HG03060 (cell line): Measurements from ENCODE around the gene COL8A2.

Experiments used
- ATAC-seq: cut with Tn5 transposase; IDR thresholded peaks from one replicate; pipeline ENCODE4 v1.9.1; 2021; ENCODE audit warnings: low read depth, moderate number of reproducible peaks; ENCODE audit not compliant: unreplicated experiment

Gene COL8A2

DNA sequence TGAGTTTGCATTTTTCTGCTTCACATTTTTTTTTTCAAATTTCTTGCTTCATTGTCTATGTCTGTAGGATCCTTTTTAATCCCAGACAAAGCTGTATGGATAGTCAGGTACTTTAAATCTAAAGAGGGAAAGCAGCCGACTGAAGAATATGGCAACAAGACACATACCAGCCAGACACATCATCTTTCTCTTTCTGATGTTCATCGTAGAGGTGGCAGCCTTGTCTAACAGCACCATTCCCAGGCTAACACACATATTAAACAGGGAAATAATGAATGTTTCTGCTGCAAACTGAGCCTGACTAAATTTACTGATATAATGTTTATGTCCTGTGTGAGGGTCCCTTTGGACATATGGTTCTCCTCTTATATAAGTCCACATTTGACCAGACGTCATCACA lies 44.8 kb downstream of the COL8A2 start:
- ATAC-seq: no peak

DNA sequence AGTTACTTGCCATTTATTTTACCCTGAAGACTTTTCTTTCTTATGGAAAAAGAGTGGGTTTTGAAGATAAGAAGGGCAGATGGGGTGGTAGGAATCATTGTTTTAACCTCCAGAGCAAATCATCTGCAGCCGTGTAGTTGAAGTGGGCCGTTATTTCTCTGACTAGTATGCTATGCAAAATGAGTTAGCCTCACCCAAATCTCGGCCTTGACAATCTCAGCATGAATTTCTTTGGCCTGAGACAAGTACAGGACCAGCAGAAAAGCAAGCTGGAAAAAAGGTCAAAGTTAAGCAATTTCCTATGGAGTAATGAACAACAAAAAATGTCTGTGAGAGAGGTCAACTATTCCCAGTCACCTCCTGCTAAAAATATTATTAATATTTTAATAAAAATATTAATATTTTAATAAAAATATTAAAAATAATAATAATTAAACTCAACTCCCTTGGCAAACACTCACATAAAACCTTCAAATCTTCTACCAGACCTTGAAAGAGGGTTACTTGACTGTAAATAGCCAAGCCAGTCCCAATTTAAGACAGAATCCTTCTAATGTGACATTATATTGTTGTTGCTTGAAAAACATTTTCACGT lies 47.9 kb downstream of the COL8A2 start:
- ATAC-seq: no peak

DNA sequence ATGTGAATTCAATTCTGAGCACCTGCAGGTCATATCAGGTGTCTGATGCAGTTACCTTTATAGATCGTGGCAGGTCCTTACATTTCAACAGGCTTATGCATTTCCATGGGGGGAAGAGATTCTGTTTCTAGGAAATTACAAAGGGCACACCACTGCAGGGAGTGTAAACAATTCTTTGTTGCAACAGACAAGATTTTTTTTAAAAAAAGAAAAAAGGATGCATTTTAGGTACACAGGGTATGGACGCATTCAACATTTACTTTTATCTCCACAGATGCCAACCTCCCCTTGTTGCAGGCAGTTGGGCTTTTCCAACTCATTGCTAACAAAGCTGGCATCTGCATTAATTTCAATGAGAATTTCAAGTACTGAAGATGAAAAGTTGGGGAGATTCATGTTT lies 54.7 kb downstream of the COL8A2 start:
- no peak for ATAC-seq

DNA sequence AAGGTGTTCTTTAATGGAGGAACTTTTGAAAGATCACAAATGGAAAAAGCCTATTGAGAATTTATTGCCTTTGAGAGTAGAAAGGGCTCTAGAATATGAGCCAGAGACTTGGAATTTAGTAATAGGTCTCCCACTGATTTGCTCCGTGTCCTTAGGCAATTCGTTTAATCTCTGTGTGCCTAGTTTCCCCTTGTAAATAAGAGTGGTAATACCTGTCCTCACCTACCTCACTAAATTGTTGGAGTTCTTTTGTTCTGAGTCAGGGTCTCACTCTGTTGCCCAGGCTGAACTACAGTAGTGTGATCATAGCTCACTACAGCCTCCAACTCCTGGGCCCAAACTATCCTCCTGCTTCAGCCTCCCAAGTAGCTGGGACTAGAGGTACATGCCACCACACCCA lies 56.2 kb downstream of the COL8A2 start:
- ATAC-seq: no peak

DNA sequence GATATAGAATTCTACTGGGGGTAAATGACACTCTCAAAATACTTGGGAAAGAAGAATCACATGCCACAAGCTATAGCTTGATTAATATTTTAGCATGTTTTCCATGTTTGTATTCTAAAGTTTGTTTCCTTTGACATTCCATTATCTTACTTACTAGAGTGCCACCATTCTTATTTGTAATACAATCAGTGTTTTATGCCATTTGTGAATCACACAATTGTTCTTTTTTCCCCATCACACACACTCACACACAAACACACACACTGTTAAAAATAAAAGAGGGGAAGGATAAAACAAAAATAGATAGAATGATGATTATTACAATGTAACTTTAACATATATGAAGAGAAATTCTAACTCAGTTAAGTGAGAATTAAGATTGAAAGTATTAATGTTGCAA lies 57.2 kb downstream of the COL8A2 start:
- ATAC-seq: no peak

DNA sequence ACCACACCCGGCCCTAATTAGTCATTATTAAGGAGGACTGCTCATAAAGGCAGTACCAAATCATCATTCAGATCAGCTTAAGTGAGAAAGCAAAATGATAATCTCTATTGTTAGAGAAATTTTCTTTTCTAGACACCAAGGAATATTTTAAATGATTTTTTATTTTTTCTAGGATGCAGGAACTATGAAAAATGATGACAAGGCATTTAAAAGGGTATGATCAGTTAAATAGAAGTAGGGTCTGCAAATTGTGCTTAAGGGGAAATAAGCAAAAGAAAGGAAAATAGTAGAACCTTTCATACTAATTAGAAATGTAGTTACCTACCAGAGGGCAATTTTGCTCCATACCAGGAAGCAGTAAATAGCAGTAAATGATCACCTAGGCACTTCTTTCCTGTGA lies 62.7 kb downstream of the COL8A2 start:
- no peak for ATAC-seq

DNA sequence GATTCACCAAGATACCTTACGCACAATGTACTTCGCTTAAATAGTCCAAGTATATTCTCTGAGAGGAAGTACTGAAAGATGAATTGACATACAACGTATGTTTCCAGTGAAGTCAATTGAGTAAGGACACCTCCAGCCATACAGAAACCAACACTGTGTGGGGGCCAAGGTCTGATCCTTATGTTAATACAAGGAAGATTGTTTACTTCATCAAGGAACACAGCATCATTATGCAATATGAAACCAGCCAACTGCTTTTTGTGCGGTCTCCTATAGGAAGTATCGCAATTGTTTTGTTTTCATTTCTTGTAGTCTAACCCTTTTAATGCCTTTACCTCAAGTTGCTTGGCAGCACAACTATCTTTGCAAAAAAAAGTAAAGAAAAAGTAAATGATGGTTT lies 69.3 kb downstream of the COL8A2 start:
- ATAC-seq: no peak

DNA sequence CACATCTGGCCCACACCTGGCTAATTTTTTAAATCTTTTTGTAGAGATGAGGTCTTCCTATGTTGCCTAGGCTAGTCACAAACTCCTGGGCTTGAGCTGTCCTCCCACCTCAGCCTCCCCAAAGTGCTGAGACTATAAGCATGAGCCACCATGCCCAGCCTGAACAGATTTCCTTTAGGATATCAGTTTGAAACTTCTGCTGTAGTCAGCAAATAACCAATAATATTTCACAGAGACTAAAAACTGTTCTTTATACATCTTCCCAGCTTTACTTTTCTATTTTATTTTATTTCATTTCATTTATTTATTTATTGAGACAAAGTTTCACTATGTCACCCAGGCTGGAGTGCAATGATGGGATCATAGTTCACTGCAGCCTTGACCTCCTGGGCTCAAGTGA lies 71.0 kb downstream of the COL8A2 start:
- ATAC-seq: no peak

DNA sequence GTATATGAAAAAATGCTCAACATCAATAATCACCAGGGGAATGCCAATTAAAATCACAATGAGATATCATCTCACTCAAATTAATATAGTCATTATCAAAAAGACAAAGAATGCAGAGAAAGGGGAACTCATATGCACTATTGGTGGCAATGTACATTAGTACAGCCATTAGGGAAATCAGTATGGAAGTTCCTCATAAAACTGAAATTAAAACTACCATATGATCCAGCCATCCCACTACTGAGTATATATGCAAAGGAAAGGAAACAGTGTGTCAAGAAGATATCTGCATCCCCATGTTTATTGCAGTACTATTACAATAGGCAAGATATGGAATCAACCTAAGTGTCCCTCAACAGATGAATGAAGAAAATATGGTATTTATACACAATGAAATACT lies 73.2 kb downstream of the COL8A2 start:
- ATAC-seq: no peak
